Central memory CD8-positive, alpha-beta T cell (primary cell): Measurements from ENCODE around the gene DENND4B.

Experiments used
- ATAC-seq: fragments of 150-1000 bp; cut with Tn5 transposase; replicated peaks from 2 replicates; pipeline ENCODE4 v1.10.0; 2022; ENCODE audit warnings: mild to moderate bottlenecking, moderate FRiP score, moderate number of reproducible peaks; ENCODE audit not compliant: poor library complexity, severe bottlenecking; ENCODE audit errors: extremely low read depth
- DNase-seq, 2 donors: peaks; one replicate each; pipeline ENCODE4 v3.0.0; 2021; ENCODE audit warnings: low spot score in 2 of 2
- H3K27ac Mint-ChIP-seq: one replicate; pipeline ENCODE4 v1.8.0; 2022; ENCODE audit warnings: low read depth, mild to moderate bottlenecking, moderate library complexity, mixed read lengths
- H3K27me3 Mint-ChIP-seq: one replicate; pipeline ENCODE4 v1.8.0; 2022; ENCODE audit warnings: mixed read lengths
- H3K36me3 Mint-ChIP-seq: one replicate; pipeline ENCODE4 v1.8.0; 2022; ENCODE audit warnings: mild to moderate bottlenecking, moderate library complexity, mixed read lengths; ENCODE audit not compliant: insufficient read depth
- H3K4me1 Mint-ChIP-seq: one replicate; pipeline ENCODE4 v1.8.0; 2022; ENCODE audit warnings: mixed read lengths
- H3K4me3 Mint-ChIP-seq: one replicate; pipeline ENCODE4 v1.8.0; 2022; ENCODE audit warnings: mild to moderate bottlenecking, moderate library complexity, mixed read lengths
- H3K9me3 Mint-ChIP-seq: one replicate; pipeline ENCODE4 v1.8.0; 2022; ENCODE audit warnings: mixed read lengths

DENND4B gene

DNA sequence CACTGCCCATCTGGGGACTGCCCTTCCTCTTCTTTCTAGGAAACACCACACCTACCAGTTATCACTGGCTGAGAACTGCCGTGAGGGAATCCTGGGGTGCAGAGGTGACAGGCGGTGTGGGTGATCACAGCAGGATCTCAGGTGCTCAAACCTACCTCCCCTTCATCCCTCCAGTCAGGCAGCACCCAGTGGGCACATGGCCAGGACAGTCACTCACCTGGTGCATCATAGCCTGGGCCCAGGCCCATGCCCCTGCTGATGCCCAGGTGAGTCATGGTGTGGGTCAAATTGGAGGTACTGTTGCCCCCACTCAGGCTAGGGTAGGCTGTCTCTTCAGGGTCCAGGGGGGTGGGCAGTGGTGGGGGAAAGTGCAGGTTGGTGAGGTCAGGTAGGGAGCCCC, 5.3 kb upstream of the DENND4B start:
- H3K4me3 Mint-ChIP-seq = no peak overlapping the region
- H3K27me3 Mint-ChIP-seq = no peaks in the 10 kb centered on the region
- ATAC-seq (no peak), DNase-seq (no peak)
- H3K36me3 Mint-ChIP-seq = peaks cover 50% of the 10 kb centered on the region
- H3K27ac Mint-ChIP-seq = peak overlapping the region; percentile 56
- no peaks in the 10 kb centered on the region for H3K9me3 Mint-ChIP-seq
- H3K4me1 Mint-ChIP-seq = peaks cover 46% of the 10 kb centered on the region

GRCh38 chr1:153951183-153951582, 4.7 kb upstream of the DENND4B start:
- no peak overlapping the region for H3K4me3 Mint-ChIP-seq

DNA sequence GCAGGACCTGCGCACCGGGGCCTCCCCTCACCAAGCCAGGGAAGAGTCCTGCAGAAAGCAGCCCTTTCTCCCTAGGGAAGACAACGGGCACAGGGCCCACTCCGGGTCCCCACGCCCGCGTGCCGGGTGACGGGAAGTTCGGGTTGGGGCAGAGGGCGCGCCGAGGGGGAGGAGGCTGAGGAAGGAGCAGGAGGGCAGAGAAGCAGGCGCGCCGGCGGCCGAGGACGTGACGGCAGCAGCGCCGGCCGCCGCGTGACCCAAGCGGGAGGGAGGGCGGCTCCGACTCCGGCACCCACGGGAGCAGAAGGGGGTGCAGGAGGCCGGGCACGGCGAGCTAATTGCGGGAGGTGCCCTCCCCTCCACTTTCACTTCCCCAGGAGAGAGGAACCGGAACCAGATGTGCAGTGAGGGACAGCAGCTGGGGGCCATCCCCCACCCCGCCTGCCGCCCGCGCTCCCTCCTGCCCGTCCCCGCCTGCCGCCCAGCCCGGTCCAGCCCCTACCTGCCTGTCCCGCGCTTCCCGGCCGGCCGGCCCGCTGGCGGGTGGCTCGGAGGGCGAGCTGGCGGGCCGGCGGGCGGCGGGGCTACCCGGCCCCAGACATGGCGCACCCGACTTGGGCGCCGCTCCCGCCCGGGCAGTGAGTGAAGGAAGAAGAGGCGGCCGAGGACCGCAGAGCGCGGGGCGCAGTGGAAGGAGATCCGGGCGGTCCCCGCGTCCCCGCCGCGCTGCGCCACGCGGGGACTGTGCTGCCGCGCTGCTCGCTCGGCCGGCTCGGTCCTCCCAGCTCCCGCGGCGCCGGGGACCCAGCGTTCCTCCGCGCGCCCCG, 510 bp downstream of the DENND4B start:
- peak; percentile 62 for ATAC-seq
- peak overlapping the region; percentile 95 for H3K27ac Mint-ChIP-seq
- H3K36me3 Mint-ChIP-seq = peaks cover 56% of the 10 kb centered on the region
- no peaks in the 10 kb centered on the region for H3K27me3 Mint-ChIP-seq
- peak overlapping the region; percentile 81 for H3K4me3 Mint-ChIP-seq
- no peaks in the 10 kb centered on the region for H3K9me3 Mint-ChIP-seq
- DNase-seq = peak; percentile 57 to 70
- peaks cover 54% of the 10 kb centered on the region for H3K4me1 Mint-ChIP-seq

More at GRCh38 chr1:153951183-153951582, 4.7 kb upstream of the DENND4B start:
- no peaks in the 10 kb centered on the region for H3K27me3 Mint-ChIP-seq
- ATAC-seq (no peak), DNase-seq (no peak)
- H3K36me3 Mint-ChIP-seq = peaks cover 53% of the 10 kb centered on the region
- no peak overlapping the region for H3K27ac Mint-ChIP-seq
- H3K9me3 Mint-ChIP-seq = no peaks in the 10 kb centered on the region
- H3K4me1 Mint-ChIP-seq = peaks cover 41% of the 10 kb centered on the region

DNA sequence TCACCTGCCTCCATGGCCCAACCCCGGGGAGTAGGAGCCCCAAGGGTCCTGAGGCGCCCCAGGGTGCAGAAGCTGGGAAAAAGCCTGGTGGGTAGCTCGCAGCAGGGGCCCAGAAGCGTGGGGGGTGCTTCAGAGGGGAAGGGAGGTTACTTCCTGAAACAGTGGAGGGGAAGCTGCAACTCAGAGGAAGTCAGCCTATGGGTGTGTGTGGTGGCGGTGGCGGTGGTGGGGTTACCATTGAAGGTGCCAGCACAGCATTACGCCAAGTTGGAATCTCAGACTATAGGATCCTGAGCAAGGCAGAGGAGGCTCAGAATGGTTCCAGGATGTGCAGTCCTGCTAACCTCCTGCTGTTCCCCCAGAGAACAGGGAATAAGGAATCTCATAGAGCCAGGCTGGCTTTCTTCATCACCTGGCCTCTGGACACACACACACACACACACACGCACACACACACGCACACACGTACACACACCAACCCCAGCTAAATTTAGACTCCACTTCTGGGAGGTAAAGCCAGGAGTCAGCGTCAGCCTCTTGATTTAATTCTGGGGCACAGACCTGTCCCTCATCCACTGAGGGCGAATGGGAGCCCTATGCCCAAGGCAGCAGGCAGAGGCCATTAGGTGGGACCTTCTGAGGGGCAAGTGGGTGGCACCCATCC, 1.3 kb downstream of the DENND4B start:
- peak; percentile 64 to 83 for DNase-seq
- ATAC-seq = peak; percentile 86
- Mint-ChIP-seq H3K9me3 (no peaks in the 10 kb centered on the region), H3K36me3 (peaks cover 54% of the 10 kb centered on the region), H3K4me1 (peaks cover 53% of the 10 kb centered on the region), H3K27me3 (no peaks in the 10 kb centered on the region), H3K4me3 (peak overlapping the region; percentile 81), H3K27ac (peak overlapping the region; percentile 95)

GRCh38 chr1:153944827-153945117, 1.7 kb downstream of the DENND4B start:
- H3K27ac Mint-ChIP-seq = peak overlapping the region; percentile 95
- no peaks in the 10 kb centered on the region for H3K9me3 Mint-ChIP-seq
- H3K36me3 Mint-ChIP-seq = peaks cover 54% of the 10 kb centered on the region
- H3K27me3 Mint-ChIP-seq = no peaks in the 10 kb centered on the region
- peaks cover 54% of the 10 kb centered on the region for H3K4me1 Mint-ChIP-seq
- DNase-seq (no peak), ATAC-seq (no peak)
- peak overlapping the region; percentile 81 for H3K4me3 Mint-ChIP-seq

DNA sequence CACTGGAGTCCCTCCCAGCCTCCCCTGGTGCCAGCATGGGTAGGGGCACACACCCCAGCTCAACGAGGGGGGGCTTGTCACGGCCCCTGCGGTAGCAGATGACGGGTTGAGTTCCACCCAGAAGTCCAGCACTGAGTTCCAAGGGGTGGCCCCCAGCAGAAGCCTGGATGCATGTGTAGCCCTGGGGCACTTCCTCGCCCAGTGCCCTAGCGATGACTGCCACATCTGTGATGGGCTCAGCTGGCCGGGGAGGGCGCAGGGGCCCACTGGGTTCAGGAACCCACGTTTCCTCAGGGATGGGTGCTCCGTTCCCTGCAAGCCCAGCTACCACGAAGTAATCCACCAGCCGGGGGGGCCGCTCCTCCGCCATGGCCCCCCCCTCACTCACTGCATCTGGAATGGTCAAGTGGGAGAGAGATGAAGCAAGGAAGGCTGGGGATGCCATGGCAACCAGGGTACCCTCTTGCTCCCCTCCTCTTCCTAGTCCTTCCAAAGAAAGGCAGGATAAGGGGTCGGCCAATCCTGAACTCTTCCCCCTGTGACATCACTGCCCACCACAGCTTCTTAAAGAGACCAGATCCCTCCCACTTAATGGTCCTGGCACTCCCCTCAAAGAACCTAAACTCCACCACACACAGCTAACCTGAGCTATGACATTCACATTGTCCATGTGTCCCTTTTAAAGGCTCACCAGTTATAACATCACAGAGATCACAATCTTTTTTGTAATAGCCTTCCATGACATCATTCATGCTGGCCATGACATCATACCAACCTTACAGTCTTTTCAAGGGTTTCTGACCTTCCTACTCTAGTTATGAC, 2.3 kb downstream of the DENND4B start:
- no peaks in the 10 kb centered on the region for H3K27me3 Mint-ChIP-seq
- no peak for DNase-seq
- H3K36me3 Mint-ChIP-seq = peaks cover 59% of the 10 kb centered on the region
- ATAC-seq = no peak
- H3K9me3 Mint-ChIP-seq = no peaks in the 10 kb centered on the region
- peak overlapping the region; percentile 81 for H3K4me3 Mint-ChIP-seq
- peak overlapping the region; percentile 95 for H3K27ac Mint-ChIP-seq
- peaks cover 54% of the 10 kb centered on the region for H3K4me1 Mint-ChIP-seq

DNA sequence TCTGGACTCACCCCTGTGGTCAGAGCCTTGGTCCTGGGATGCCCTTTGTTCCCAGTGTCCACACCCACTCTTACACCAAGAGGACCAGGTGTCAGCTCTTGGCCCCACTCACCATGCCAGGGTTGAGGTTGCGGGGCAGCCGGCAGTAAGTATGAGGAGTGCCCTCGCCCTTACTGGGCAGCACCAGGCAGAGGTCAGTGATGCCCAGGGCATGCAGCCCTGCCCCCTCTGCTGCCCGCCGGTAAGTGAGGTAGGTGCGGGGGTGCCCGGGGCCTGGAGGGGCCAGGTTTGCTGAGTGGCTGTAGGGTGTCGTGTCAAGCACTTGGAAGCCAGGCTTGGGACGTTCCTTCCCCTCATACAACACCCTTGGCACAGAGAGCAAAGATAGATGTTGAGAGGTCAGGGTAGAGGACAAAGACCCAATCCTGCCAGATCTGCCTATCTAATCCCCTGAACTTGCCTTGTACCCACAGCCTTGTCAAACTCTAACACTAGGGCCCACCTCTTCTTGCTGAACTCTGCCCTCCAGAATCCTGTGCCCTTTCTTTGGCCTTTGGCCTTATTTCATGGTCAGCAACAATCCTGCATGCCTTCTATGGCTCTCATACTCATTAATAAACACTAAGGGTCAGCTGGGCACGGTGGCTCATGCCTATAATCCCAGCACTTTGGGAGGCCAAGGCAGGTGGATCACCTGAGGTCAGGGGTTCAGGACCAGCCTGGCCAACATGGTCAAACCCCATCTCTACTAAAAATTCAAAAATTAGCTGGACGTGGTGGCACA, 3.6 kb downstream of the DENND4B start:
- Mint-ChIP-seq H3K27ac (peak overlapping the region; percentile 72), H3K27me3 (no peaks in the 10 kb centered on the region), H3K9me3 (no peaks in the 10 kb centered on the region), H3K36me3 (peaks cover 56% of the 10 kb centered on the region), H3K4me3 (peak overlapping the region; percentile 16), H3K4me1 (peaks cover 54% of the 10 kb centered on the region)
- DNase-seq (no peak), ATAC-seq (no peak)

GRCh38 chr1:153941826-153942725, 4.4 kb downstream of the DENND4B start:
- peaks cover 56% of the 10 kb centered on the region for H3K4me1 Mint-ChIP-seq
- no peak for DNase-seq
- H3K9me3 Mint-ChIP-seq = no peaks in the 10 kb centered on the region
- peaks cover 59% of the 10 kb centered on the region for H3K36me3 Mint-ChIP-seq
- H3K27ac Mint-ChIP-seq = peak overlapping the region; percentile 72
- H3K4me3 Mint-ChIP-seq = no peak overlapping the region
- H3K27me3 Mint-ChIP-seq = no peaks in the 10 kb centered on the region
- ATAC-seq = no peak

- Mint-ChIP-seq H3K27me3 (no peaks in the 10 kb centered on the region), H3K4me3 (no peak overlapping the region), H3K9me3 (no peaks in the 10 kb centered on the region), H3K27ac (peak overlapping the region; percentile 72), H3K4me1 (peaks cover 51% of the 10 kb centered on the region), H3K36me3 (peaks cover 60% of the 10 kb centered on the region)
- ATAC-seq = no peak
- no peak for DNase-seq
These were observed 5.8 kb downstream of the DENND4B start for GRCh38 chr1:153940756-153941155.

GRCh38 chr1:153939476-153939875, 7.0 kb downstream of the DENND4B start:
- Mint-ChIP-seq H3K27ac (no peak overlapping the region), H3K4me1 (peaks cover 38% of the 10 kb centered on the region), H3K27me3 (no peaks in the 10 kb centered on the region), H3K9me3 (no peaks in the 10 kb centered on the region), H3K4me3 (no peak overlapping the region), H3K36me3 (peaks cover 58% of the 10 kb centered on the region)
- ATAC-seq (no peak), DNase-seq (no peak)

DNA sequence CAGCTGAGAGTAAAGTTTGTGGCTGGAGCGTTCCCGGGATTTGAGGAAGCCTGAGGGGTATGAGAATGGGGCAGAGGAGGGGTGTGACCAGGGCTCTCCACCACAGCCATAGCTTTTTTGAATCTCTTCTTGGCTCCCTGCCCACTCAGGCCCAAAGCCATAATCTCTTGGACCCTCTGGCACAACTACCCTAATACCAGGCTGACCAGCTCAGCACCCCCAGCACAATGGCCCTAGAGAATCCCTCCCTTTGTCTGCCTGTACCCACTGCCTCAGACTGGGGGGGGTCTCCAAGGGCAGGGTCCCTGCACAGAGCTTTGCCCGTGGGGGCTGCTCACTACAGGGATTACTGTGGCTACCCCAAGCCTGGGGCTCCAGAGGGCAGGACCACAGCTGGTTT, 7.5 kb downstream of the DENND4B start:
- DNase-seq (no peak), ATAC-seq (no peak)
- no peak overlapping the region for H3K27ac Mint-ChIP-seq
- H3K4me3 Mint-ChIP-seq = no peak overlapping the region
- peaks cover 34% of the 10 kb centered on the region for H3K4me1 Mint-ChIP-seq
- no peaks in the 10 kb centered on the region for H3K9me3 Mint-ChIP-seq
- peaks cover 60% of the 10 kb centered on the region for H3K36me3 Mint-ChIP-seq
- H3K27me3 Mint-ChIP-seq = no peaks in the 10 kb centered on the region
